ENCODE data around the gene CLIC1. TPM values are rescaled to one million over a fixed set of nuclear protein-coding genes. Genes with fewer than 3 reads are reported as not detected.

CLIC1 gene
- total RNA-seq, 1 donor from 2014 or later: 131 TPM

DNA sequence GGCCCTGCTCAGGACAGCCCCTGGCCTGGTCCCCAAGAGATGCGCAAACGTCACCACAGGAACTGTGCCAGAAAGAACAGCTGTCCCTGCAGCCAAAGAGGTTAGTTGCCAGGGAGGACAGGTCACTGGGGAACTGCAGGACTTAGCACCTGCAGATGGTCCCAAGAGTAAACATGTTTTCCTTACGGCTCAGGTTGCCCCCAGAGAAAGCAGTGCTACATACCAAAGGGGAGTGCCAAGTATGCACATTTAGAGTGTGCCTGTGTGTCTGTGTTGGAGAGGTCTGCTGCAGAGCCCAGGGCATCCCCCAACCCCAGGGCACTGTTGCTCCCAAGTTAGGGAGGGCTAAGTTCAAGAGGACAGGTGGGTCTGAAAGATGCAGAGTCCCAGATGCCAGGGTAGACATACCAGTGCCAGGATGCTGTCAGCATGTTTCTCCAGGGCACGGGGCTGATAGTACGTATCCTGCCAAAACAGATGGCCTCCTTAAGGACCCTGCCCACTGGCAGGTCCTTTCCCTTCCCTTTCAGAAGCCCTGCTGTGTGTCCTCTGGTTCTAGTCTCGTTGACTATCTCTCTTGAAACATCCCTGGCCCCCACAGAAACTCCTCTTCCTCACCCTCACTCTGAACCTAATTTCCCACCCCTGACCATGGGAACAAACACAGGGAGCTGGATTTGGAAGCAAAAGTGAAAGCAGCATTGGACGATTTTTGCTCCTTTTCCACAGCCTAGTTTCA is 34.5 kb downstream of the CLIC1 start:
- DNase-seq: peak; percentile 84

DNA sequence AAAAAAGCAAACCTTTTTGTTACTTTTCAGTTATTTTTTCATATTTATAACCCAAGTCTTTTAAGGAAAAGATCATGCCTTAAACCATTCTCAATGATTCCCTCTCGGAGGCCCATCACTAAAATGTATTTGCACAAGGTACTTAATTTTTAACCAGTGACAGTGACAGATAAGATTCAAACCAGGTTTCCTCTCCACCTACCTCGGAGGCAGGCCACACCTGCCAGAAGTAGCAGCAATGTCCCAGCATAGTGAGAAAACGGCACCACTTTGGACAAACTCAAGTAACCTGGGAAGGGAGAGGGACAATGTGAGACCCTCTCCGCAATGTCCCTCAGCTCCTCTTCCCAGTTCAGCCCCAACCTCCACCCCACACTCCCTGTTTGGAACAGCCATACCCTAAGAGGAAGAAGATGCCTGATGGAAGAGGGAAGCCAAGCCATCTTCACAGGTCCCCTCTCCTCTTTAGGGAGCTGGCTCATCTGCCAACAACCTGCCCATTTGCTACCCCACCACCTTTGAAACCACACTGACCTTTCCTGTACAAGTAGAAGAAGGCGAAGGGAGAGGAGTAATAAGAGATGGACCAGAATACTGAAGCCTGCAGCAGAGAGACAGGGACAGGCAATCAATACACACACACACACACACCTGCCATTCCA is 35.5 kb downstream of the CLIC1 start:
- DNase-seq: no peak

DNA sequence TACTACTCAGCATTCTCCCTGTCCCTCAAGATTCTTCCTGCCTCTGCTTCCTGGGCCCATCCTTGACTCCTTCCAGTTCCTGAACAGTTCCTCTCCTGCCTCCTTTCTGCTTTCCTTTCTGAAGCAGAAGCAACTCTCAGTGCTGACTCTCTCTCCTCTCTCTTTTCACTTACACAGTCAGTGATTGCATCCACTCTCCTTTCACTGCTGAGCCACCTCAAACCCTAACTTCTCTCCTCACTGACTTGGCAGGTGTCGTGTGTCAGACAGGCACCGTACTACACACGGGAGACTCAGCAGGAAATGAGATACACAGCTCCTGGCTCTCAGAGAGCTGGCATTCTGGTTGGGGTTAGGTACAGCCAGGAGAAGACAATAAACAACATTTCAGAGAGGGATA is 38.8 kb downstream of the CLIC1 start:
- DNase-seq: no peak

DNA sequence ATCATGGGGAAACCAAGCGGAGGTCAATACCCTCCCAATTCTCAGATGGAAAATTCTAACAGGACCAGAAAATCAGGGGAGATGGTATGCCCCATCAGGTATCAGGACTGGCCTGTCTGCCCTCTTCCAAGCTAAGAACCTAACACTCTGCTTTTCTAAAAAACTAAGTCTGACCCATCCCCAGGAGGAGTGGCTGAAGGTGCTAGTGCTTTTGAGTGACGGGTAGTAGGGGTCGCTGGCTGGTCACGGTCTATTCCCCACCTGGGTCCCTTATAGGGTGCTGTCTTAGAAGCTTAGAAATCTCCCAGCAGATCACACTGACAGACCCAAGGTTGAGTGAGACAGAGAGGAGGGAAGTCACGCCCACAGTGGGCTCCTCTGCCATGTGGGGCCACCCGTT is 42.8 kb downstream of the CLIC1 start:
- DNase-seq: no peak

DNA sequence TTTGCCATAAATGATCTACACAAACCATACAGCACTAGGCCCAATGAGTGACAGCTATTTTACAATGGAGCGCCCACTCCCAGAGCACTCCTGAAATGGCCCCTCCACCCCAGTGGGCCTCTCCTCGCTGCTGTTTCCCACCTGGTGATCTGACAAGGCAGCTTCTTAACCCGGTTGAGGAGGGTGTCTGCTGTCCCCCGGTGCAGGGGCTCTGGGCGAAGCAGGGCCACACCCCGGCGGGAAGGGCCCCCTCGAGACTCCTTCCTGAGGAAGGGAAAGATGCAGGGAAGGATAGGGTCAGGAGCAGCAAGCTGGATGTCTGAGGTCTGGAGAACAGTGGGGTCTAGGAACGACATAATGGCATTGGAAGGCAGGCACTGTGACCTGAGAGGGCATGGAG is 43.4 kb downstream of the CLIC1 start:
- DNase-seq: no peak

DNA sequence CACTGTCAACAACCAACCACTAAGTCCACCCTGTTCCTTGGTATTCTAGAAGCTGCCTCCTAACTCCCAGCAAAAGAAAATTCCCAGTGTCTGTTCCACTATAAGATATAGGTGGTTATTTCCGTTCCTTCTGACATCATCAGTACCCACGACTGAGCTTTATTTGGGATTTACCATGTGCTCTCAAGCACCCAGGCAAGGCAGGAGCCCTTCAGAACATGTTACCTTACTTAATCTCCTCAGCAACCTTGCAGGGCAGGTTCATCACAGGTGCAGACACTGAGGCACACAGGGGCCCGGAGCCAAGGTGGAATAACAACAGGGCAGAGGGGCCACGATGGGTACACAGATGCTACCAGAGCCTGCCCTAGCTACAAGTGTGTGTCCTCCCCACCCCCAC is 44.0 kb downstream of the CLIC1 start:
- no peak for DNase-seq

DNA sequence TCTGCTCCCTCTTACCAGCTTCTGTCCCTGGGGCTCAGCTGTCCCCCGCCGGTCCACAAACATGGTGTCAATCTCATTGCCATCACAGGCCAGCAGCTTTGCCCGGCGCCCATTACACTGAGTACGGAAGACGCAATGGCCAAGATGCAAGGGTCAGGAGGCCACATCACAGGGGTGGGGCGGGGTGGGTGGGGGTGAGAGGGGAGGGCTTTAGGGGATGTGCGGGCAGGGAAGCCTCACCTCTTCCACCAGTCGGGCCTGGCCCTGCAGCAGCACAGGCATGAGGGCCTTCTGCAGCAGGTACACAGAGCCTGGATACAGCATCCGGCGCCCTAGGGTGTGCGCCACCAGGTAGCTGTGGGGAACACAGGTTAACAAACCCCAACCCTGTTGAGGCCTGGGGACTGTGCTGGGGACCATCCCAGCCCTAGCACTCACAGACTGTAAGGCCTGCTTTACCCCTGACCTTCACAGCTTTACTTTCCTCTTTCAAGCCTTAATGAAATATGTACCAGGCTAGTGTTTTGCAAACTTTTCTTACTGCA is 44.7 kb downstream of the CLIC1 start:
- DNase-seq: no peak

DNA sequence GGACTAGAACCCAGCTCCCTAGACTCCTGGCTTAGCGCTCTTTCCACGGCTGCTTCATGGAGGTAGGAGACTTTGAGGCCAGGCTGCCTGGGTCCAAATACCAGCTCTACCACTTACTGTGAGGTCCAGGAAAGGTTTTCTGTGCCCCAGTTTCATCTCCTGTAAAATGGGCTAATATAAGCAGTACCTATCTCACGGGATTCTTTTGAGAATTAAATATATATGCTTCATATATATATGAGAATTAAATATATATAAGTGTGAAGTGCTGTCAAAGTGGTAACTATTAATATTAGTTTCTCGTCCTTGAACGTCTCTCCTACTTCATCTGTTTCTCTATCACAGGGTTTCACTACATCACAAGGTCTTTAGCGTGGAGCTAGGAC is 45.3 kb downstream of the CLIC1 start:
- DNase-seq: no peak

DNA sequence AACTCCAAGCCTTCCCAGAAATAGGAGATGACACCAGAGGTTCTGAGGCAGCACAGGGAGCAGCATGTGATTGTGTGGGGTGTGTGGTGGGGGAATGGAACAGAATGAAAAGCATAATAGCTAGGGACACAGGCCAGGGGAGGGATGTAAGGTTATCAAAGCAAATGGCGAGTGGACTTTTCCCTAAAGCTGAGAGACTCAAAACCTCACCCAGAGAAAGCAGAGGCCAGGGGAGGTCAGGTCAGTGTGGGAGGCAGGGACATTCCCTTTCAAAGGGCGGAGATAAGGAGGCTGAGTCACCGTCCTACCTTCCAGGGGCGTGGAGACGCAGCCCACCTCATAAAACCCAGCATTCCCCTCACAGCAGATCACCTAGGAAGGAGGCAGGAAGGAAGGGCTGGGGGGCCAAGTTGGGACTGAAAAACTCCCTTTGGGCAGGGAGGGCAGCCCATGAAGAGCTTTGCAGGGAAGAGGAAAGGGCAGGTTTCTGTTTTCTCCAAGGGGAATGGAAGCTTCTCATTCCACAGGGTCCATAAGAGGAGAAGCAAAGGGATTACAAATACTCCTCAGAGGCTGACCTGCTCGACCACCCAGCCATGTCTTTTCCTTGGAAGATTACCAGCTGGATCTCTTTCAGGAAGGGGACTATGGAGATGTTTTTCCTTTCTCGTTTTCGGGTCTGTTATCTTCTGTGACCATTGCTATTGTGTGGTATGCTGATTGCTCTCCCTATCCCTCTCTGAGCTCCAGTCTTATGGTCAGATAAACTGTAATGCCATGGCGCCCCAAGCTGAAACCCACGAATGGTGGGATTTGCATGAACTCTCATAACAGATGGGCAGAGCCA is 45.9 kb downstream of the CLIC1 start:
- DNase-seq: no peak

DNA sequence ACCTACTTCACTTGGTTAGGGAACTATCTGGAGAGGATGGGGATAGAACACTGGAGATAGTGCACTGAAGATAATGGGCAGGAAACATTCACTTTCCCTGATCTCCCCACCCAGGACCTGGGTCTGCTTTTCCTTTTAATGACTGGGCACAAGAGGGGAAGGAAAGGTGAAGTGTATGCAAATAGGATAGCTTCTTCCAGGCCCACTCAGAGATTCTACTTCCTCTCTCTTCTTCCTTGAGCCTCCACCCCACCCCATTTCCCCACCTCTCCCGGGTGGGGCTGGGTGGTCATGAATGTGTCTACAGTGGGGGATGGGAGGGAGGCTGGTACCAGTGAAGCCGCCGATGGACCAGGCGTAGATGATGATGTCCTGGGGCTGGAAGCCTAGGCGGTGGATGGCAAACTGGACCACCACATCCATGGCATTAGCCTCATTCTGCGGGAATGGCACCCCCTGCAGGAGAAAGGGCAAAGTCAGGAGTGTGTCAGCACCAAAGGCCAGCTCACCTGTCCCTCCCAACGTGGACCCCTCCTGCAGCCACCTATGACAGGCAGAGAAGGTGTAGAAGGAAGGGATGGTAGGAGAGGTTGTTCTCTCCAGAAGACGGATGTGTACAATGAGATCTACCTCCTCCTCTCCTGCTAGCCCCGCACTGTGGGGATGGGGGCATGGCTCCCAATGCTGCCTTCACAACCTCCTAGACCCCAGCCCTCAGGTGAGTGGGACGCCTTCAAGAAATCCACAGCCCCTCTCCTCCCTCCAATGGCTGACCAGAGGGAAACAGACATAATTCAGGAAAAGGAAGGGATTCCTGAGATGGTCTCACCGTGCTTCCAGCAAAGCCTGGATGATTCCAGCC is 46.9 kb downstream of the CLIC1 start:
- DNase-seq: no peak

DNA sequence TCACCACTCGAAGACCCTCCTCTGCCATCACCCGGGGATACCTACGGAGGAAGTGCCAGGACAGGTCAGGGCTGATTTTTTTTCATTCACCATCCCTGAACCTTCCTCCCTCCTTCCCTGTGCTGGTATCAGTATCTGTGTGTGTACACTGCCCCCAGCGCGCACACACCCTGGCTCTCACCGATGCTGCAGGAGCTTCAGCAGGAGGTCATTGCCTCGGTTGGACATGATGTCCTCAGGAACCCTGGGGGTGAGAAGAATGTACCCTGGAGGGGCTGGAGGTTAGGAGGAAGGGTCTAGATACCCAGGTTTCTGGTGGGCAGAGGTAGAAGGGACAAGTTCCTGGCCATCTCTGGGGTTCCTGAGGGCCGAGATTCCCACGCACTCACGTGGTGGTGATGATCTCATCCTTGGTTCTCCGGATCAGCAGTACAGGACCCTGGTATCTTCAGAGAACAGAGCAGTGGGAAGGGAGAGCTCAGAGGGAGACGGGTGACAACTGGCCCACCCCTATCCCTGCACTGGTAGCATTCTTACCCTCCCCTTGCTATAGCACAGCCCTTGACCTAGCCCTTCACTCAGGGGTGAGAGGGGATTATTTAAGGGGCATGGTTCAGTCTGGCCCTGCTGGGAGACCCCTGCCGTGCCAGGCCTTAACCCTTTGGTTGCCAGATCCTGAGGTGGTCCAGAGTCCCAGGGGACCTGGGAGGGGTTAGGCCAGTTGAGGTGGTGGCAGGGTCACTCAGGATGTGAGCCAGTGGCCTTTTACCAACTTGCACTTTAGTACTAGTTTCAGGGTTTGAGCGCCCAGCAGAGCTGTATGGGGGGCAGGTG is 48.3 kb downstream of the CLIC1 start:
- no peak for DNase-seq

DNA sequence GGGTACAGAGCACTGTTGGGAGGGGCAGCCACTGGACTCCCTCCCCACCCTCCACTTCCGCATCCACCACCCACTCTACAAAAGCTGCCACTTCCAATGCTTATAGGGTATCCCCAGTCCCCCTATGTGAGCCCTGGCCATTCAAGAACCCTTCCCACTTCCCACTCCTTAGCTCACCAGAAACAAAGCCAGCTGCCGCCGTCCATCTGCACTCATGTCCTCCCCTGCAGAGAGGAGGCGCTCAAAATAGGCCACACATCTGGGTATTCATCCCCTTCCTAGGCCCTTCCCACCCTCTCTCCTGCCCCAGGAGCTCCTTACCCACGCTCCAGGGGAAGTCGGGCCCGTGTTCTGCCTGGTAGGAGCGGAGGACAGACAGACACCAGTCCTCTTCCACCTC is 49.0 kb downstream of the CLIC1 start:
- DNase-seq: peak; percentile 32

DNA sequence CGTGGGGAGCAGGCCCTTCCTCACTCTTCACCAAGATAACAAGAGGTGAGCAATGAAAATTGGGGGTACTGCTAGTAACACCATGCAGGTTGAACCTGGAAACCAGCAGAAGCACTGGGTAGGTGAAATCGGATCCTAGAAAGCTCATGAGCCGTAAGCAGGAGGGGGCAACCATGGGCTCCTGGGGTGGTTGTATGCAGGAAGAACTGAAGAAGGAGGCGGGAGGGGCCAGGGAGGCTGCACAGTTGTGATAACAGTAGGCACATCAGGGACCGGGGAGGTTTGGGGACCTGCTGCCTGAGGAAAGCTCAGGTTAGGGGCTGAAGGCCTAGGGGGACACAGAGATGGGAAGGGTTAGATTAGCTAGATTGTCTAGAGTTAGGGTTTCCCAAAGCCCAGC is 49.8 kb downstream of the CLIC1 start:
- no peak for DNase-seq

DNA sequence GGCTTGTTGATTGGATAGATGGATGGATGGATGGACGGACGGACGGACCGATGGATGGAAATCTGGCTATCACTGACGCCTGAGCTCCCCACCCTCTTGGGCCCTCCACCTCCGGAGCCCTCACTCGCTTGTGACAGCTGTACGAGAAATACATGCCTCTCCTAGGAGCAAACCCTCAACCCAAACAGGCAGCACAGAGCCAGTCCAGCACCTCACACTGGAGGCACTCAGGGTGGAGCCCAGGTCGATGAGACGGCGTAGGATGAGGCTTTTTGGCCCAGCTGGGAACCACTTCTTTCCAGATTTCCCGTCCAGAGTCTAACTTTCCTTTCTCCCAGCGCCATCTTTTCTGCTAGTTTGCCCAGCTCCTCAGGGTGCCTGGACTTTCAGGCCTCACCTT is 52.7 kb downstream of the CLIC1 start:
- DNase-seq: peak; percentile 14

DNA sequence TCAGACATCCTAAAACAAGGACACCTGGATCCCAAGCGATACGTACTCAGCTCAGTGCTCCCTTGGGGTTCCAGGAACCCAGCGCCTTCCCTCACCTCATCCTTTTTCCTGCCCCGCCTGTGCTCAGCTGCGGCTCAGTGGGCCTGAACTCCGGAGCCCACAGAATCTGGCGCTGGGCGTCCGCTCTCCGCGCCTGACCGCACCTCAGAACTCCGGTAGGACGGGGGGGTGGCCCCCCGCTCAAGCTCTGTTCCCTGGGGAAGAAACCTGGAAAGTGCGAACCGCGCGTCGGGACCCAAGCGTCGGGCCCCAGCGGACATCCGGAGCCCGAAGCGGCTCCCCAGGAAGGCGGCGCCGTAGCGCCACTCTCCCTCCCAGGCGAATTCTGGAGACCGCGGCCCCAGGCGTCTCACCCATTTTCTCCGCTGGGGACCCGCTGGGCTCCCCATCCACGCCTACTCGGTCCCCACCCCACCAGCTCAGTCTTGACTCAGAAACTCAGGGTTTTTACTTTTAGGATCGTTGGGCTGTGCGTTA is 55.1 kb downstream of the CLIC1 start:
- DNase-seq: peak; percentile 34

Small RNAs within 50 kb of the gene (small RNA-seq; reads per million reads assigned to genes)
- not detected for gene LY6G6D (ENCODE audit: low replicate concordance)
- gene MIR4646 (ENCODE audit: low replicate concordance): not detected
- not detected for gene MSH5-SAPCD1 (ENCODE audit: low replicate concordance)
- gene RF00019 (ENCODE audit: low replicate concordance): not detected
- not detected for gene RNU6-850P (ENCODE audit: low replicate concordance)
- gene SAPCD1 (ENCODE audit: low replicate concordance): not detected

Other genes starting within 250 kb of the CLIC1 start
- 3.9 TPM for gene MICB, start 238.4 kb downstream of the CLIC1 start, total RNA-seq
- gene MCCD1, start 207.6 kb downstream of the CLIC1 start, total RNA-seq: not detected
- 319 TPM for gene DDX39B, start 194.5 kb downstream of the CLIC1 start, total RNA-seq
- 1.3 TPM for gene ATP6V1G2, start 189.9 kb downstream of the CLIC1 start, total RNA-seq
- gene NFKBIL1, start 188.9 kb downstream of the CLIC1 start, total RNA-seq: 11.4 TPM
- not detected for gene LTA, start 164.2 kb downstream of the CLIC1 start, total RNA-seq
- not detected for gene TNF, start 161.0 kb downstream of the CLIC1 start, total RNA-seq
- gene LTB, start 154.1 kb downstream of the CLIC1 start, total RNA-seq: 1.7 TPM
- 1.5 TPM for gene LST1, start 150.3 kb downstream of the CLIC1 start, total RNA-seq
- gene NCR3, start 143.5 kb downstream of the CLIC1 start, total RNA-seq: not detected
- 10.9 TPM for gene AIF1, start 121.3 kb downstream of the CLIC1 start, total RNA-seq
- 66.1 TPM for gene PRRC2A, start 115.8 kb downstream of the CLIC1 start, total RNA-seq
- gene BAG6, start 83.9 kb downstream of the CLIC1 start, total RNA-seq: 154 TPM
- gene APOM, start 80.6 kb downstream of the CLIC1 start, total RNA-seq: not detected
- 20.8 TPM for gene C6orf47, start 75.8 kb downstream of the CLIC1 start, total RNA-seq
- gene GPANK1, start 71.5 kb downstream of the CLIC1 start, total RNA-seq: 18.0 TPM
- gene CSNK2B, start 70.5 kb downstream of the CLIC1 start, total RNA-seq: 92.1 TPM
- gene LY6G5B, start 66.6 kb downstream of the CLIC1 start, total RNA-seq: 2.6 TPM
- not detected for gene LY6G5C, start 55.5 kb downstream of the CLIC1 start, total RNA-seq
- 46.2 TPM for gene ABHD16A, start 33.2 kb downstream of the CLIC1 start, total RNA-seq
- gene LY6G6F, start 29.7 kb downstream of the CLIC1 start, total RNA-seq: 0.82 TPM
- gene LY6G6D, start 21.2 kb downstream of the CLIC1 start, total RNA-seq: not detected
- gene LY6G6C, start 14.8 kb downstream of the CLIC1 start, total RNA-seq: 1.1 TPM
- gene MPIG6B, start 13.2 kb downstream of the CLIC1 start, total RNA-seq: not detected
- gene DDAH2, start 7.2 kb downstream of the CLIC1 start, total RNA-seq: 114 TPM
- 9.6 TPM for gene MSH5, start 3.5 kb upstream of the CLIC1 start, total RNA-seq
- not detected for gene SAPCD1, start 26.1 kb upstream of the CLIC1 start, total RNA-seq
- 2.3 TPM for gene VWA7, start 40.8 kb upstream of the CLIC1 start, total RNA-seq
- gene VARS1, start 59.2 kb upstream of the CLIC1 start, total RNA-seq: 42.5 TPM
- gene LSM2, start 70.4 kb upstream of the CLIC1 start, total RNA-seq: 20.8 TPM
- gene HSPA1L, start 78.8 kb upstream of the CLIC1 start, total RNA-seq: 4.5 TPM
- 698 TPM for gene HSPA1A, start 79.0 kb upstream of the CLIC1 start, total RNA-seq
- gene HSPA1B, start 91.2 kb upstream of the CLIC1 start, total RNA-seq: 827 TPM
- gene NEU1, start 126.3 kb upstream of the CLIC1 start, total RNA-seq: 25.6 TPM
- gene SLC44A4, start 142.5 kb upstream of the CLIC1 start, total RNA-seq: 1.7 TPM
- gene EHMT2, start 161.2 kb upstream of the CLIC1 start, total RNA-seq: 37.4 TPM
- 5.7 TPM for gene ZBTB12, start 165.6 kb upstream of the CLIC1 start, total RNA-seq
- 0.51 TPM for gene C2, start 191.2 kb upstream of the CLIC1 start, total RNA-seq
- gene CFB, start 209.6 kb upstream of the CLIC1 start, total RNA-seq: 7.1 TPM
- 79.7 TPM for gene NELFE, start 222.4 kb upstream of the CLIC1 start, total RNA-seq
- gene SKIC2, start 222.6 kb upstream of the CLIC1 start, total RNA-seq: 30.6 TPM
- gene DXO, start 235.6 kb upstream of the CLIC1 start, total RNA-seq: 10.7 TPM
- gene C4A, start 245.5 kb upstream of the CLIC1 start, total RNA-seq: 32.6 TPM

All from tongue (tissue), 3 donors.